SJSA1 (cell line): ENCODE data around the gene MYO10. TPM values are rescaled to one million over a fixed set of nuclear protein-coding genes. Genes with fewer than 3 reads are reported as not detected.
"Not testable (repeated sequence)": the region's sequence is repeated elsewhere in the genome, so short reads cannot be mapped to it uniquely, and the experiment has no call there.

Experiments used
- DNase-seq, 2 experiments: peaks; one replicate each; pipeline ENCODE4 v3.0.0-alpha.2; 2015 to 2020; ENCODE audit warnings: low spot score in 2 of 2, low read depth in 1 of 2
- H3K27ac ChIP-seq: fragments of 250-450 bp; sonication (Bioruptor Pico); 2 replicates; pipeline ENCODE4 v1.5.1; 2020; ENCODE audit warnings: mild to moderate bottlenecking, moderate library complexity
- H3K27me3 ChIP-seq: fragments of 250-450 bp; sonication (Bioruptor Pico); replicated peaks from 2 replicates; pipeline ENCODE4 v1.5.1; 2020; ENCODE audit warnings: mild to moderate bottlenecking, moderate library complexity
- H3K36me3 ChIP-seq: fragments of 250-450 bp; sonication (Bioruptor Pico); 2 replicates; pipeline ENCODE4 v1.5.1; 2020; ENCODE audit warnings: mild to moderate bottlenecking
- H3K4me1 ChIP-seq: fragments of 250-450 bp; sonication (Bioruptor Pico); replicated peaks from 2 replicates; pipeline ENCODE4 v1.6.1; 2021; ENCODE audit warnings: mild to moderate bottlenecking
- H3K4me3 ChIP-seq: fragments of 250-450 bp; sonication (Bioruptor Pico); 2 replicates; pipeline ENCODE4 v1.5.1; 2020; ENCODE audit warnings: mild to moderate bottlenecking
- H3K9me3 ChIP-seq: fragments of 250-450 bp; sonication (Bioruptor Pico); replicated peaks from 2 replicates; pipeline ENCODE4 v1.5.1; 2020; ENCODE audit warnings: mild to moderate bottlenecking
- total RNA-seq: library from RNA; depleted of rRNA; stranded (reverse); fragments of >200 nt; shearing (Covaris generic); gene quantifications from 2 replicates; pipeline ENCODE4 v1.2.3, GENCODE V29; 2014

MYO10 gene
- total RNA-seq, 1 experiment from 2014 or later: 54.3 TPM

DNA sequence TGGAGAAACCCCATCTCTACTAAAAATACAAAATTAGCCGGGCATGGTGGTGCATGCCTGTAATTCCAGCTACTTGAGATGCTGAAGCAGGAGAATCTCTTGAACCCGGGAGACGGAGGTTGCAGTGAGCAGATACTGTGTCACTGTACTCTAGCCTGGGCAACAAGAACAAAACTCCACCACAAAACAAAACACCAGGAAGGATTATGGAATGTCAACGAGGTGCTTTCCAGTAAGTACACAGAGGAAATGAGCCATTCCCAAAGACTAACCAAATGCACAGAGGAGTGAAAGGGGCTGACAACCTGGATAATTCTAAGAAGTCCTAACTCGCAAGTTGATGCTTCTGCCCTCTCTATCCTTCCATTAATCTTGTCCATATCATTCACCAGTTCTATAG, 193.2 kb downstream of the MYO10 start:
- H3K4me3 ChIP-seq: no peak overlapping the region
- peak overlapping the region; percentile 65 for H3K27ac ChIP-seq
- H3K4me1 ChIP-seq: peaks cover 13% of the 10 kb centered on the region
- H3K9me3 ChIP-seq: no peaks in the 10 kb centered on the region
- no peak for DNase-seq
- H3K36me3 ChIP-seq: peaks cover 43% of the 10 kb centered on the region
- no peaks in the 10 kb centered on the region for H3K27me3 ChIP-seq

DNA sequence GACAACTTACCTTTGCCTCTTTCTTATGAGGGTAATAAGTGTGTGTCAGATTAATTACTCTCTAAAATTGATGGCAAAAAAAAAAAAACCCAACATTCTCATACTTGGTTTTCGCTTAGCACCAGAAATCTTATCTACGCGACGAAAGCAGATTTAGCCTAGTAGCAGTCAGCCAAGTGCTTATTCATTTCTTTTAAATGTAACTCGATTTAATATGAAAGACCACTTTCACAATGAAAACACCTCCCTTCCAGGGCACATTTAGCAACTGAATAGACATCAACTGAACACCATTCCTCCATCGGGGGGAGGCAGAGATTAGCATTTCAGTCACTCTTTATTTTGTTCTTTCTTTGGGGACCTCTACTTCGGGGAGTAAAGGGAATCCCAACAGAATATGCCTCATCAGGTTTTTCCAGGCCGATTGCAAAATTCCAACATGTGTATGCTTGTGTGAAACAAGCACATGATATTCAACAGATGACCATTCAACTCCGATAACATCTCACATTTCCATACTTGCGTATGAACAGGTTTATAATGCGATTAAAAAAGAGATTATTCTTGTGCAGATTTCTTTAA, 195.2 kb downstream of the MYO10 start:
- Histone ChIP-seq H3K4me3 (no peak overlapping the region), H3K36me3 (peaks cover 29% of the 10 kb centered on the region), H3K9me3 (no peaks in the 10 kb centered on the region), H3K27me3 (no peaks in the 10 kb centered on the region), H3K27ac (no peak overlapping the region), H3K4me1 (peaks cover 28% of the 10 kb centered on the region)
- no peak for DNase-seq

DNA sequence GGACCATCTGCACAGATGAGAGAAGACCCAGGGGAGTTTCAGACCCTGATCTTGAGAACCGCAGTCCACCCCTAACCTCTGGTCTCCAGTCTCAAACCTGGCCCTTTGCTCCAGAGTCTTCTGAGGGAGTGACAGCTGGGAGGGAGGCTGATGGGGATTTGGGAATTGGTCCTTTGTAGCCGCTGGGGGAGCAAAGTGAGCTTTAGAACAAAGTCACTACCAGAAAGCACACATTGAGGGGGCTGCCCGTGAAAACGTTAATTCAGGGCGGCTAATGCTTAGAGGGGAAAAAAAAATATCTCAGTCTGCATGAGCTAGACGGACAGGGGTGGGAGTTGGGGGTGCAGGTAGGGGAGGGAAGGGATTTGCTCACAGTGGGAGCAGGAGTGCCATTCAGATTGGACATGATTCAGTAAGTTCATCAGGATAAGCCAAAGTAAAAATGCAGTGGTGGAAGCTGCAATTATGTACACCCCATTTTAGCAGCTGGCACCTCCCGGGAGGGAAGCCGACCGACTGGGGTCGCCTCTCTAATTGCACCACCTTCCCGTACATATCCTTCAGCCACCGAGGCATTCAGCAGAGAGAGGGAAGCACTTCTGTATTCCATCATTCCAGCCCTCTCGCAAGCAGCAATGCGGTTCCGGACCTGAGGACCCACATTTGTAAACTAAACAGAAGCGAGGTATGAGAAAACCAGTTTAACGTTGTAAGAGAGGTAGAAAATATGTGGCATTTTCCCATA, 195.8 kb downstream of the MYO10 start:
- DNase-seq: no peak
- Histone ChIP-seq H3K4me1 (peaks cover 35% of the 10 kb centered on the region), H3K36me3 (peaks cover 29% of the 10 kb centered on the region), H3K9me3 (no peaks in the 10 kb centered on the region), H3K27ac (no peak overlapping the region), H3K27me3 (no peaks in the 10 kb centered on the region), H3K4me3 (no peak overlapping the region)

DNA sequence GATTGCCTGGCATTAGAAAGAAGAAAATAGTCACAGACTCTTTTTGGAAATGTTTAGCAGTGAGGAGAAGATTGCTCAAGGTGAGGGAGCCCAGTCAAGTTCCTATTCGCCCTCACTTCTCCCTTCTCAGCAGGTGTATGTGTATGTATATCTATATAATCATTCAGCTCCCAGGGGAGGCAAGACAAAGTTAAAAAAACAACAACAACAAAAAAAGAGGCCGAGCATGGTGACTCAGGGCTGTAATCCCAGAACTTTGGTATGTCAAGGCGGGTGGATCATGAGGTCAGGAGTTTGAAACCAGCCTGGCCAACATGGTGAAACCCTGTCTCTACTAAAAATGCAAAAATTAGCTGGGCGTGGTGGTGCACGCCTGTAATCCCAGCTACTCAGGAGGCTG, 197.7 kb downstream of the MYO10 start:
- H3K9me3 ChIP-seq, H3K27ac ChIP-seq, H3K4me3 ChIP-seq, H3K27me3 ChIP-seq, DNase-seq: not testable (repeated sequence)
- Histone ChIP-seq H3K4me1 (peaks cover 36% of the 10 kb centered on the region), H3K36me3 (peaks cover 37% of the 10 kb centered on the region)

DNA sequence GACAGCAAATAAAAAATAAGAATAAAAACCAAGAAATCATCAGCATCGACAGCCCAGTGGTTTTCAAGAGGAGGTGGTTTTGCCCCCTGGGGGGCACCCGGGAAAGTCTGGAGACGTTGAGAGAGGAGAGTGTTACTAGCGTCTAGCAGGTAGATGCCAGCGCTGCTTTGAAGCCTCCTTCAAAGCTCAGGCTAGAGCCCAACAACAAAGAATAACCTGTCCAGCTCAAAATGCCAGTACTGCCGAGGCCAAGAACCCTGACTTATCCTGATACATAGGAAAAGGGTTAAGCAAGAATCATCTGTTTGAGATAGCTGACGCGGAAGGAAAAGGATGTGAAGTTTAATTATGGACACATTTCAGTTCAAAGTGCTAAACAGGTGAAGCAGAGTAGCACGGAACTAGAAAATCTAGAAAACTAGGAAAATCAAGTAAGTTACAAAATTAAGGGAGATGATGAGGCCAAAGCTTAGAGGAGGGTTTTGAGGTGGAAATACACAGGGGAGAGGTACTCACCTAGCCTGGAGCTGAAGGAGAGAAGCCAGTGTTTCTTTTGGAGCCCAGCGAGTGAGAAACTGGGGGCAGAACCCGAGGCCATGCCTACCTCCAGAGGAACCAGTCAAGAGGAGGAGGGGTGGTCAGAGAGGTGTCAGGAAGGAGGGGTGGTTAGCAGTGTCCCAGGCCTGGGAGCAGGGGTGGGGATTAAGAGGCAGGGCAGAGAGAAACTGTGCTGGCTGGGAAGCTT, 198.3 kb downstream of the MYO10 start:
- Histone ChIP-seq H3K27me3 (no peaks in the 10 kb centered on the region), H3K4me3 (no peak overlapping the region), H3K9me3 (no peaks in the 10 kb centered on the region), H3K36me3 (peaks cover 38% of the 10 kb centered on the region), H3K4me1 (peaks cover 31% of the 10 kb centered on the region), H3K27ac (no peak overlapping the region)
- DNase-seq: no peak

DNA sequence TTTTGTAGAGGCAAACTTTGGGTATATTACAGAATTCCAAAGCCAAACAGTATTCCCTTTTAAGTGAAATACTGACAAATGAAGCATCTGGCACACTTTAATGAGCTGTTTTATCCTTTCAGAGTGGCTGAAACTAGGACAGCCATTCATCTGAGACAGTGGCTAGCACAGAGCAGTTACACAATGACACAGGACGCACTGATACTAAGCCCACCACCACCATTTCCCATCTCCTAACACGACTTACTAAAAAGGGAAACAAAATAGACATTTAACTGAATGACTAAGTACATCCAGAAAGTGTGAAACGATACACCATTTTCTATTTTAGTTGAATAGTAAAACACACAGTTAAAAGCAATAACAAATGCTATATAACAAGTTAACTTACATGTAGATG, 198.9 kb downstream of the MYO10 start:
- peaks cover 39% of the 10 kb centered on the region for H3K36me3 ChIP-seq
- peak overlapping the region; percentile 42 for H3K27ac ChIP-seq
- no peak overlapping the region for H3K4me3 ChIP-seq
- no peak for DNase-seq
- no peaks in the 10 kb centered on the region for H3K9me3 ChIP-seq
- no peaks in the 10 kb centered on the region for H3K27me3 ChIP-seq
- H3K4me1 ChIP-seq: peaks cover 25% of the 10 kb centered on the region

DNA sequence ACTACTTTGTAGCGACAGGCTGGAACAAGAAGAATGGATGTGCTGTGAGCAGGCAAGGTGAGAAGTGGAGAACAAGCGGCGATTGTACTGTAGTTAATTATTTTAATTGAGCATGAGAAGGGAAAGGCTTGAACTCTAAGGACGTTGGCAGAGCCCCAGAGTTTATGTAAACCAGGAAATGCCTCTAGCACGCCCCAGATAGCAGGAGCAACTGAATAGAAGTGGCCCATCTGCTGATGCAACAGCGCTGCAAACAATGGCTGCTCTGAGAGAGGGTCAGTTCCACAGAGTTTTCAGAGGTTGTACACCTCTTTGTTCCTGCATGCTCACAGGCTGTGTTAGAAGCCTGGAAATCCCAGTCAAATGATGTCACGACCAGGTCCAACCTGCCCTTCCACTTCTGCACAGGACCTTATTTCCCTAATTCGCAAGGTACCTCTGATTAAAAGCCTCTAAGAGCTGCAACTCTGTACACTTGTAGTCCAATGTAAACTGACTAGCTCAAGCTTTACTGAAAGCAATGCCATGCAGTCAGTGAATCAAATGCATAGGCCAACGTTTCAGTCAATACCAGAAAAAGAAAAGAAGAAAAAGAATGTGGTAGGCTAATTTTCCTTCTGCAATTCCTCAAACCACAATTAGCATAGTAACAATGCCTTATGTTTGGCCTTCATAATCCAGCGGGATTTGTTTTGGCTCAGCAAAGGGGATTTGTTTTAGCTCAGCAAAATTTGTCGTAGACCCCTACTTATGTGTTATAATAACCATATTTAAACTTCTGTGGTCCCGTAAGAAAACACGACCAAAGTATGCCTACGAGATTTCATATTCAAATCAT, 199.7 kb downstream of the MYO10 start:
- Histone ChIP-seq H3K27ac (peak overlapping the region; percentile 60), H3K4me3 (no peak overlapping the region)

DNA sequence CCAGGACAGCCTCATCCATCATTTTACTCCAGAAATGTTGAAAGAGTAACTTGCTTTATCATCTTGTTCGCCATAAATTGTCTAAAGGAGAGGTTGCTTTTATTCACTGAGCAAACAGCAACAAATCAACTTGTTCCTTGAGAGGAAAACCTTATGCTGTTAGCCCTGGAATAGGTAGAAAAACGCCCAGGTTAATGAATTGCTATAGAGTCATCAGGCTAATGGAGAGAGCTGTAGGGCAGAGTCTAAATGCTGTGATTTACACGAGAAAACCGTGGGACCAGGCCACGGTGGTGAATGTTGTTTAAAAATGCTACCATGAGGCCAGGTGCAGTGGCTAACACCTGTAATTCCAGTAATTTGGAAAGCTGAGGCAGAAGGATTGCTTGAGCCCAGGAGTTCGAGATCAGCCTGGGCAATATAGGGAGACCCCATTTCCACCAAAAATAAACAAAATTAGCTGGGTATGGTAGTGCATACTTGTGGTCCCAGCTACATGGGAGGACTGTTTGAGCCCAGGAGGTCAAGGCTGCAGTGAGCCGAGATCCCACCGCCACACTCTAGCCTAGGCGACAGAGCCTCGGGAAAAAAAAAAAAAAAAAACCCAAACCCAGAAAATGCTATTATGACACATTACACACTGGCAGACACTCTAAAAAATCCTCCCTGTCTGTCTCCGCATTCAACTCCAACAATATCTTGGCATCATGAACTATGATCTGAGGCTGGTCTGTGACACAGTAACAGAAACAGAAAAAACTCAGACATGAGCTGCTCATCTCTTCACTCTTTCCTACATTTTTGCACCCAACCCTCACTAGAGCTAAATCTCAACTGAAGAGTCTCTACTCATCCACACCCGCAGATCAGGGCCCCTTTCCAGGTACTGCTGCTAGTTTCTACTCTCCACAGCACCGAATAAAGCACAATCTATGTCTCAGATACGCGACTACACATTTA, 200.7 kb downstream of the MYO10 start:
- Histone ChIP-seq H3K27me3 (no peaks in the 10 kb centered on the region), H3K4me1 (peaks cover 23% of the 10 kb centered on the region), H3K4me3 (no peak overlapping the region), H3K9me3 (no peaks in the 10 kb centered on the region), H3K27ac (peak overlapping the region; percentile 60), H3K36me3 (peaks cover 27% of the 10 kb centered on the region)
- DNase-seq: peak in 1 of 2 experiments; percentile 36

More for the DNA sequence above, 199.7 kb downstream of the MYO10 start:
- Histone ChIP-seq H3K4me1 (peaks cover 23% of the 10 kb centered on the region), H3K36me3 (peaks cover 33% of the 10 kb centered on the region), H3K9me3 (no peaks in the 10 kb centered on the region), H3K27me3 (no peaks in the 10 kb centered on the region)
- DNase-seq: peak; percentile 70 to 74

DNA sequence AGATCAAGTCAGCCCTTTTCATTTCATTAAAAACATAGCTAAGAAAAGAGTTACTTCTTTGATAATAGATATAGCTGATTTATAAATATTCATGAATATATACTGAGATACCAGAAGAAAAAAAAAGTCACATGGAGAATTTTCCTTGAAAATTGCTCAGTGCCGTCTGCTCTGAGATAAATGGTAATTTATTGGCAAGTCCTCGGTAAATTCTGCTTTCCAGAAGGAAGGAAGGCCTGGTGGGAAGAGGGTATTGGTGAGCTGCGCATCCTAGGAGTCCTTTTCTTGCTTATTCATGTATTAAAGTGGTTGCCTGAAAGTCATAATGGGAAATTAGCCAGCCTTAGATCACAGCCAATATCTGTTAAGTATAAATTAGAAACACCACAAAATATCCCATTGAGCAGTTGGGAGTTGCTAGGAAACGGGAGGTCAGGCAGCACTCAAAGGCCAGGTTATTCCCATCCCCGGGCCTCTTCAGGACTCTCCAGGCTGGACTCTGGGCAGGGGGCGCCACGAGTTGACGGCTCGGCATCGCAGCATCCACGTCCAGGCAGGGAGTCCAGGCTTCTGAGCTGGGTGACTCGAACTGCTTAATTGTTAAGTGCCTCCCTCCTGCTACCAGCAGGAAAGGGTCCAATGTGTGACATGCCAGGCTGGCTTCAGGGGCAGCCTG, 202.6 kb downstream of the MYO10 start:
- no peaks in the 10 kb centered on the region for H3K27me3 ChIP-seq

DNA sequence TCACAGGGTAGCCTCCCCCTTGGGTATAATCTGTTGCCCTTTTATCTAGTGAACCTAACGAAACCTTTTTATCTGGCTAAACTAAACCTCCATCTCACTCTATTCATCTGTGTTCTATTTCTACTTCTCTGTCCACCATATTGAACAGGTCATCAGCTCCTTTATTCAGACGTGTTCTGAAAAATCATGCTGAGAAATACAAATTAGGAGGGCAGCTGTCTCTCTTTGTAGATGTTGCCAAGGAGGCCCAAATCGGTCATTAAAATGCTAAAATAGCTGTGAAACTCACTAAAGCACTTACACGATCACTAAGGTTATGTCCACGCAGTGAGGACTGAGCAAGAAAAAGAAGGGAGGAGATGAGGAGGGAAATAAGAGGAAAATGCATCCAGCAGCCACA, 203.7 kb downstream of the MYO10 start:
- DNase-seq: no peak
- H3K36me3 ChIP-seq: peaks cover 31% of the 10 kb centered on the region
- H3K4me3 ChIP-seq: no peak overlapping the region
- H3K9me3 ChIP-seq: no peaks in the 10 kb centered on the region
- H3K4me1 ChIP-seq: peaks cover 23% of the 10 kb centered on the region
- no peak overlapping the region for H3K27ac ChIP-seq
- no peaks in the 10 kb centered on the region for H3K27me3 ChIP-seq

More for the DNA sequence above, 202.6 kb downstream of the MYO10 start:
- H3K4me3 ChIP-seq: no peak overlapping the region
- H3K36me3 ChIP-seq: peaks cover 31% of the 10 kb centered on the region
- H3K9me3 ChIP-seq: no peaks in the 10 kb centered on the region
- DNase-seq: no peak
- H3K27ac ChIP-seq: no peak overlapping the region
- H3K4me1 ChIP-seq: peaks cover 23% of the 10 kb centered on the region

DNA sequence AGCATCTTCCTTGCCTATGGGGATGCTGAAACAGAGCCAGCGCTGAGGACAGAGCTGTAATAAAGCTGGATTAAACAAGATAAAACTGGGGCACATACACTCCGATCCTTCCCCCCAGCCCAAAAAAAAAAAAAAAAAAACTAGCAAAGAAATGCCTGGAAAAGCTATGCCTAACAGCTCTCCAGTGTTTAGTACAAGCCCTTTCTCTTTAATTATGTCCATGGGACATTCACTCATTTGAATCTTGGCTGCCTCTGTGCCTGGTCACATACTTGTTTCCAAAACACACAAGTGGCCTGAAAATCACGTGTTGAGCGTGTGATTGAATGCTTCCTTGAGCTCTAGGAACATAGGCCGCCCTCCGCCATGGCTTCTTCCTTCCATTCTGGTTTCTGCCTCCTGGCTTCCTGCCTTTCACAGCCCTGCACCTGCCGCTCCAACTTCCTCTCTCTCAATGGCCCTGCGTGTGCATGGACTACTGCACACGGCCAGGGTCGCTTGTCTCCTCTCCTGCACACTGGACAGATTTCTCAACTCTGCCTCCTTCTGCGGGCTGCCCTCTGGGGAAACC, 208.2 kb downstream of the MYO10 start:
- Histone ChIP-seq H3K36me3 (peaks cover 10% of the 10 kb centered on the region), H3K9me3 (no peaks in the 10 kb centered on the region), H3K4me3 (no peak overlapping the region), H3K27ac (no peak overlapping the region), H3K27me3 (no peaks in the 10 kb centered on the region), H3K4me1 (no peaks in the 10 kb centered on the region)
- no peak for DNase-seq

DNA sequence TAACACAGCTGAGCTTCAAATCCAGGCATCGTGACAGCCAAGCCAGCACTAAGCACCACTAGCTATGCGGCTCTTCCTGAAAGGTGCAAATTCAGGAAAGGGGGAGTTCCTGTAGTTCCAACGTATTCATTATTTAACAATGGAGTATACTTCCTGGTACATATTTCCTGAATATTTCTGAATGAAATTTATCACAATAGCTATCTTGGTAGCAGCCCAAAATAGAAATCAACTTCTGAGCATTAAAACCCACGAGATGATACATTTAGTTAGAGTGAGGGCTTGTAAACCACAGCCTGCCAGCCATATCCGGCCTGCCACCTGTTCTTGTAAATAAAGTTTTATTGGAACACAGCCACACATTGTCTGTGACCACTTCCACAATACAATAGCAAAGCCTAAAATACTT, 209.5 kb downstream of the MYO10 start:
- H3K27me3 ChIP-seq: no peaks in the 10 kb centered on the region
- H3K4me3 ChIP-seq: no peak overlapping the region
- no peaks in the 10 kb centered on the region for H3K4me1 ChIP-seq
- H3K36me3 ChIP-seq: peaks cover 13% of the 10 kb centered on the region
- no peaks in the 10 kb centered on the region for H3K9me3 ChIP-seq
- no peak overlapping the region for H3K27ac ChIP-seq
- DNase-seq: peak in 1 of 2 experiments; percentile 31
